Neuronal stem cell (in vitro differentiated cells): ENCODE data around the gene PLEKHA4.
"Not testable (repeated sequence)": the region's sequence is repeated elsewhere in the genome, so short reads cannot be mapped to it uniquely, and the experiment has no call there.

ENCODE experiments used
- DNase-seq: peaks from one replicate; pipeline ENCODE4 v3.0.0-alpha.2; 2013; ENCODE audit warnings: low spot score
- H2AFZ ChIP-seq: one replicate; pipeline ENCODE4 v1.6.1; 2013; ENCODE audit warnings: mild to moderate bottlenecking, low read length, inconsistent platforms
- H2AK5ac ChIP-seq: 2 replicates; pipeline ENCODE4 v1.6.1; 2013; ENCODE audit warnings: low read depth, mild to moderate bottlenecking, inconsistent platforms, low read length, moderate library complexity, mixed read lengths
- H2BK120ac ChIP-seq: 2 replicates; pipeline ENCODE4 v1.6.1; 2013; ENCODE audit warnings: low read depth, mild to moderate bottlenecking, inconsistent platforms, low read length, moderate library complexity, mixed read lengths
- H2BK12ac ChIP-seq: one replicate; pipeline ENCODE4 v1.6.1; 2013; ENCODE audit warnings: low read length, inconsistent platforms
- H2BK15ac ChIP-seq: 2 replicates; pipeline ENCODE4 v1.6.1; 2013; ENCODE audit warnings: mild to moderate bottlenecking, low read length, inconsistent platforms, mixed read lengths
- H2BK5ac ChIP-seq: one replicate; pipeline ENCODE4 v1.6.1; 2013; ENCODE audit warnings: inconsistent platforms, mild to moderate bottlenecking, low read length, moderate library complexity
- H3K14ac ChIP-seq: one replicate; pipeline ENCODE4 v1.6.1; 2013; ENCODE audit warnings: low read length, inconsistent platforms
- H3K18ac ChIP-seq: 2 replicates; pipeline ENCODE4 v1.6.1; 2013; ENCODE audit warnings: low read length, inconsistent platforms
- H3K23ac ChIP-seq: 2 replicates; pipeline ENCODE4 v1.6.1; 2013; ENCODE audit warnings: low read depth, mild to moderate bottlenecking, mixed read lengths, low read length, inconsistent platforms; ENCODE audit not compliant: poor library complexity
- H3K27ac ChIP-seq: replicated peaks from 3 replicates; pipeline ENCODE4 v1.5.1; 2013; ENCODE audit warnings: low read length, inconsistent platforms
- H3K27me3 ChIP-seq, 3 experiments: 2 replicates each; pipeline ENCODE4 v1.6.1; 2013; ENCODE audit warnings: low read length in 3 of 3, mild to moderate bottlenecking in 2 of 3, inconsistent platforms in 1 of 3, low read depth in 1 of 3, mixed read lengths in 1 of 3, moderate library complexity in 1 of 3; ENCODE audit not compliant: control insufficient read depth in 3 of 3, insufficient read depth in 3 of 3
- H3K36me3 ChIP-seq, 2 donors: replicated peaks in 1 of 2; 2 replicates each; pipeline ENCODE4 v1.6.1; 2013; ENCODE audit warnings: low read length in 2 of 2; ENCODE audit not compliant: control insufficient read depth in 2 of 2, insufficient read depth in 2 of 2
- H3K4ac ChIP-seq: 2 replicates; pipeline ENCODE4 v1.6.1; 2013; ENCODE audit warnings: inconsistent platforms, mild to moderate bottlenecking, low read length, moderate library complexity
- H3K4me1 ChIP-seq, 2 donors: 1 replicate in 1 of 2; 2 replicates in 1 of 2; pipeline ENCODE4 v1.6.1; 2013; ENCODE audit warnings: low read length in 2 of 2, low read depth in 1 of 2; ENCODE audit not compliant: control insufficient read depth in 2 of 2, insufficient read depth in 1 of 2
- H3K4me2 ChIP-seq: one replicate; pipeline ENCODE4 v1.6.1; 2013; ENCODE audit warnings: mild to moderate bottlenecking, low read length, inconsistent platforms; ENCODE audit not compliant: insufficient read depth, poor library complexity, severe bottlenecking
- H3K4me3 ChIP-seq, 2 donors: 2 replicates each; pipeline ENCODE4 v1.5.1; 2013; ENCODE audit warnings: low read length in 2 of 2, mild to moderate bottlenecking in 2 of 2, inconsistent platforms in 1 of 2, moderate library complexity in 1 of 2
- H3K79me1 ChIP-seq: one replicate; pipeline ENCODE4 v1.6.1; 2013; ENCODE audit warnings: low read depth, mild to moderate bottlenecking, inconsistent platforms, low read length, moderate library complexity
- H3K9ac ChIP-seq: one replicate; pipeline ENCODE4 v1.6.1; 2013; ENCODE audit warnings: mild to moderate bottlenecking, low read depth, low read length, inconsistent platforms; ENCODE audit not compliant: poor library complexity
- H3K9me3 ChIP-seq, 2 donors: replicated peaks in 1 of 2; 2 replicates each; pipeline versions ENCODE3 to v1.6.1; 2013; ENCODE audit warnings: low read length in 2 of 2, mild to moderate bottlenecking in 2 of 2, inconsistent platforms in 1 of 2, low read depth in 1 of 2, mixed read lengths in 1 of 2, moderate library complexity in 1 of 2; ENCODE audit not compliant: control insufficient read depth in 2 of 2, insufficient read depth in 1 of 2
- H4K8ac ChIP-seq: one replicate; pipeline ENCODE4 v1.6.1; 2013; ENCODE audit warnings: low read depth, mild to moderate bottlenecking, inconsistent platforms, low read length, moderate library complexity
- H4K91ac ChIP-seq: one replicate; pipeline ENCODE4 v1.6.1; 2013; ENCODE audit warnings: low read length, low read depth, mild to moderate bottlenecking, inconsistent platforms; ENCODE audit not compliant: poor library complexity
- WGBS, 2 donors: extraction: QIAGEN DNeasy Blood & Tissue Kit; methylation state at CpG; one replicate each; pipeline ENCODE4 v1.1.7; 2013; ENCODE audit warnings: missing lambda C conversion rate in 2 of 2, mixed read lengths in 1 of 2; ENCODE audit not compliant: insufficient read length in 2 of 2, insufficient replicate concordance in 1 of 2; ENCODE audit errors: extremely low coverage in 2 of 2; 5-methylcytosine and 5-hydroxymethylcytosine counted together

PLEKHA4 gene

GRCh38 chr19:48876043-48876981 is 7.9 kb upstream of the PLEKHA4 start:
- not testable (repeated sequence) for H3K27me3 ChIP-seq, H2BK12ac ChIP-seq, H2BK5ac ChIP-seq, H2BK120ac ChIP-seq, H3K4ac ChIP-seq, H2AK5ac ChIP-seq, H3K4me3 ChIP-seq, H4K8ac ChIP-seq, H3K14ac ChIP-seq, H3K9me3 ChIP-seq, H3K9ac ChIP-seq, DNase-seq, H4K91ac ChIP-seq, H3K18ac ChIP-seq, H2BK15ac ChIP-seq, H2AFZ ChIP-seq, H3K4me2 ChIP-seq, H3K23ac ChIP-seq, H3K27ac ChIP-seq
- peaks cover 12% of the 10 kb centered on the region for H3K79me1 ChIP-seq
- H3K36me3 ChIP-seq, result peaks cover 23 to 36% of the 10 kb centered on the region in 2 donors
- WGBS, 2 donors, result no CpG with 5 or more reads among the region's 30 CpGs
- H3K4me1 ChIP-seq, result peaks cover 15 to 33% of the 10 kb centered on the region in 2 donors

GRCh38 chr19:48874303-48875135 is 6.1 kb upstream of the PLEKHA4 start:
- DNase-seq, result no peak
- no peak overlapping the region for H3K4me3 ChIP-seq

GRCh38 chr19:48873476-48874302 is 5.3 kb upstream of the PLEKHA4 start:
- Histone ChIP-seq H4K91ac (no peak overlapping the region), H2AK5ac (peak overlapping the region; percentile 12), H3K4ac (no peak overlapping the region), H2BK12ac (no peak overlapping the region), H2BK15ac (no peak overlapping the region), H3K14ac (no peak overlapping the region), H3K4me1 (peaks cover 19 to 39% of the 10 kb centered on the region in 2 donors), H2BK120ac (no peak overlapping the region), H3K4me2 (peak overlapping the region; percentile 84), H2AFZ (no peak overlapping the region), H2BK5ac (peak overlapping the region; percentile 91), H3K4me3 (peak overlapping the region; percentile 77 to 90), H3K9ac (peak overlapping the region; percentile 5), H4K8ac (no peak overlapping the region), H3K27ac (no peak overlapping the region), H3K27me3 (no peaks in the 10 kb centered on the region), H3K36me3 (peaks cover 23 to 36% of the 10 kb centered on the region in 2 donors), H3K9me3 (no peaks in the 10 kb centered on the region), H3K79me1 (peaks cover 12% of the 10 kb centered on the region), H3K18ac (no peak overlapping the region), H3K23ac (peak overlapping the region; percentile 70)
- no CpG with 5 or more reads among the region's 14 CpGs for WGBS, 2 donors
- no peak for DNase-seq

More at GRCh38 chr19:48874303-48875135, 6.1 kb upstream of the PLEKHA4 start:
- H3K14ac ChIP-seq, result no peak overlapping the region
- H3K79me1 ChIP-seq, result peaks cover 12% of the 10 kb centered on the region
- H2AFZ ChIP-seq, result no peak overlapping the region
- no peaks in the 10 kb centered on the region for H3K27me3 ChIP-seq
- no peak overlapping the region for H2BK120ac ChIP-seq
- peak overlapping the region; percentile 10 for H2AK5ac ChIP-seq
- no peak overlapping the region for H4K8ac ChIP-seq
- no peak overlapping the region for H2BK12ac ChIP-seq
- peak overlapping the region; percentile 25 for H3K23ac ChIP-seq
- no peak overlapping the region for H3K9ac ChIP-seq
- WGBS, 2 donors, result no CpG with 5 or more reads among the region's 17 CpGs
- H3K4me1 ChIP-seq, result peaks cover 15 to 33% of the 10 kb centered on the region in 2 donors
- H2BK15ac ChIP-seq, result no peak overlapping the region
- H3K36me3 ChIP-seq, result peaks cover 23 to 36% of the 10 kb centered on the region in 2 donors
- no peak overlapping the region for H3K4me2 ChIP-seq
- no peaks in the 10 kb centered on the region for H3K9me3 ChIP-seq
- H4K91ac ChIP-seq, result no peak overlapping the region
- H3K27ac ChIP-seq, result no peak overlapping the region
- no peak overlapping the region for H3K4ac ChIP-seq
- H3K18ac ChIP-seq, result no peak overlapping the region
- H2BK5ac ChIP-seq, result no peak overlapping the region
